Activated B cell treated with CpG ODN at 0.5 μM for 24 hours (primary cell): ENCODE data around the gene CACNA1B. TPM values are rescaled to one million over a fixed set of nuclear protein-coding genes. Genes with fewer than 3 reads are reported as not detected.

Source experiments
- ATAC-seq: fragments of 200-7000 bp; cut with Tn5 transposase; one replicate; pipeline ENCODE4 v1.10.0; 2021; ENCODE audit warnings: low read depth, mild to moderate bottlenecking, moderate library complexity
- CTCF ChIA-PET: fragments of 350-600 bp; sonication (Branson Sonifier 250); formaldehyde crosslinking; loops from one replicate; lab custom pipeline; 2021; ENCODE audit warnings: antibody characterized with exemption; lab: Charles Lee
- POLR2A ChIA-PET: fragments of 350-600 bp; sonication (Branson Sonifier 250); formaldehyde crosslinking; loops from one replicate; lab custom pipeline; 2021; ENCODE audit warnings: antibody characterized with exemption; lab: Charles Lee
- DNase-seq: peaks from one replicate; pipeline ENCODE4 v3.0.0; 2022
- H3K27ac Mint-ChIP-seq: one replicate; pipeline ENCODE4 v1.8.0; 2020; ENCODE audit warnings: mixed read lengths
- H3K27me3 Mint-ChIP-seq: one replicate; pipeline ENCODE4 v1.8.0; 2021; ENCODE audit warnings: mixed read lengths
- H3K36me3 Mint-ChIP-seq: one replicate; pipeline ENCODE4 v1.8.0; 2021; ENCODE audit warnings: low read depth, mixed read lengths
- H3K4me1 Mint-ChIP-seq: one replicate; pipeline ENCODE4 v1.8.0; 2021; ENCODE audit warnings: mixed read lengths
- H3K4me3 Mint-ChIP-seq: one replicate; pipeline ENCODE4 v1.8.0; 2020; ENCODE audit warnings: mild to moderate bottlenecking, mixed read lengths
- H3K9me3 Mint-ChIP-seq: one replicate; pipeline ENCODE4 v1.8.0; 2020; ENCODE audit warnings: mixed read lengths
- intact Hi-C: fragments of 100-400 bp; cut with micrococcal nuclease; formaldehyde crosslinking; loops from one replicate; pipeline ENCODE4 v1.15.1; 2024
- total RNA-seq: library from RNA; stranded (reverse); gene quantifications from 2 replicates; pipeline ENCODE4 v1.2.3, GENCODE V29; 2022
- TF ChIP-seq, protein P1 (sequence below): fragments of 200-600 bp; IDR thresholded peaks from one replicate; pipeline ENCODE4 v1.8.0; 2022; ENCODE audit warnings: antibody characterized with exemption, mild to moderate bottlenecking

The CACNA1B gene
- total RNA-seq, 1 donor from 2014 or later = 1.5 TPM

GRCh38 chr9:137917795-137918194, 40.2 kb downstream of the CACNA1B start:
- POLR2A ChIA-PET = no interaction called here
- Mint-ChIP-seq H3K36me3 (no peaks in the 10 kb centered on the region), H3K9me3 (no peaks in the 10 kb centered on the region), H3K4me1 (no peaks in the 10 kb centered on the region), H3K27ac (no peak overlapping the region), H3K27me3 (peaks cover 8% of the 10 kb centered on the region), H3K4me3 (no peak overlapping the region)
- intact Hi-C loops = no loop called here
- DNase-seq (no peak), ATAC-seq (no peak)
- CTCF ChIA-PET = no interaction called here
- TF ChIP-seq, protein P1, sequence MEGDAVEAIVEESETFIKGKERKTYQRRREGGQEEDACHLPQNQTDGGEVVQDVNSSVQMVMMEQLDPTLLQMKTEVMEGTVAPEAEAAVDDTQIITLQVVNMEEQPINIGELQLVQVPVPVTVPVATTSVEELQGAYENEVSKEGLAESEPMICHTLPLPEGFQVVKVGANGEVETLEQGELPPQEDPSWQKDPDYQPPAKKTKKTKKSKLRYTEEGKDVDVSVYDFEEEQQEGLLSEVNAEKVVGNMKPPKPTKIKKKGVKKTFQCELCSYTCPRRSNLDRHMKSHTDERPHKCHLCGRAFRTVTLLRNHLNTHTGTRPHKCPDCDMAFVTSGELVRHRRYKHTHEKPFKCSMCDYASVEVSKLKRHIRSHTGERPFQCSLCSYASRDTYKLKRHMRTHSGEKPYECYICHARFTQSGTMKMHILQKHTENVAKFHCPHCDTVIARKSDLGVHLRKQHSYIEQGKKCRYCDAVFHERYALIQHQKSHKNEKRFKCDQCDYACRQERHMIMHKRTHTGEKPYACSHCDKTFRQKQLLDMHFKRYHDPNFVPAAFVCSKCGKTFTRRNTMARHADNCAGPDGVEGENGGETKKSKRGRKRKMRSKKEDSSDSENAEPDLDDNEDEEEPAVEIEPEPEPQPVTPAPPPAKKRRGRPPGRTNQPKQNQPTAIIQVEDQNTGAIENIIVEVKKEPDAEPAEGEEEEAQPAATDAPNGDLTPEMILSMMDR = no peak

DNA sequence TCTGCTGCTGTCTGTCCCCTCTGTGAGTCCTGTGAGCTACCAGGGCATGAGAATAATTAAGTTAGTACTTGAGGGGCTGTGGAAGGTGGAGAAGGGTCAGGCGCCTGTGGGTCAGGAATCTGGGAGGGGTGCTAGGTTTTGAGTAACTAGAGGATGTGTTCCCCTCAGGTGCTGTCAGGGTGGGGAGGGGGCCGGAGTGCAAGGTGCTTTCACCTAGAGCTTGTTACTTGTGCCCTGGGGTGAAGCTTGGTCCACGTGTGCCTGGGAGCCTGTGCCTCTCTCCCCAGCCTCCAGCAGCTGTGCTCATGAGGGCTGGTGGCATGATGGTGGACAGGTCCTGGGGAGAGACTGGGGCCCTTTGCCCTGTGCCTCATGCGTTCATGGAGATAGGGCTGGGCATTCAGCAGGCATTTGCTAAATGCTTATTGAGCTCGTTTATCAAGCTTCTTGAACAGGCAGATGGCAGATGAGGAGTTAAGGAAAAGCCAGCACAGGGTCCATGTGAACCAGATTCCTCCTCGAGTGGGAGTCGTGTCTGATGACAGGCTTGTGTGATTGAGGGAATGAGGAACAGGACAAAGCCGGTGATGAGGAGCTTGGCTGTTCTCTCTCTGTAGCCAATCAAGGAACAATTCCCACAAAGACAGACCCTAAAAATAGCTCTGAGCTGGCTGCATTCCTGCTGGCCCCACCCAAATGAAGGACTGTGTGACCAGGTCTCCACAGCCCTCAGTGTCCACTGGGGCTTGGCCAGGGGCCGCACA, 40.9 kb downstream of the CACNA1B start:
- TF ChIP-seq, protein P1 = no peak
- POLR2A ChIA-PET = no interaction called here
- no peak for DNase-seq
- CTCF ChIA-PET = no interaction called here
- H3K27ac Mint-ChIP-seq = no peak overlapping the region
- H3K36me3 Mint-ChIP-seq = no peaks in the 10 kb centered on the region
- peaks cover 8% of the 10 kb centered on the region for H3K27me3 Mint-ChIP-seq
- H3K4me1 Mint-ChIP-seq = no peaks in the 10 kb centered on the region
- no peak for ATAC-seq
- H3K4me3 Mint-ChIP-seq = no peak overlapping the region
- intact Hi-C loops = no loop called here
- no peaks in the 10 kb centered on the region for H3K9me3 Mint-ChIP-seq

DNA sequence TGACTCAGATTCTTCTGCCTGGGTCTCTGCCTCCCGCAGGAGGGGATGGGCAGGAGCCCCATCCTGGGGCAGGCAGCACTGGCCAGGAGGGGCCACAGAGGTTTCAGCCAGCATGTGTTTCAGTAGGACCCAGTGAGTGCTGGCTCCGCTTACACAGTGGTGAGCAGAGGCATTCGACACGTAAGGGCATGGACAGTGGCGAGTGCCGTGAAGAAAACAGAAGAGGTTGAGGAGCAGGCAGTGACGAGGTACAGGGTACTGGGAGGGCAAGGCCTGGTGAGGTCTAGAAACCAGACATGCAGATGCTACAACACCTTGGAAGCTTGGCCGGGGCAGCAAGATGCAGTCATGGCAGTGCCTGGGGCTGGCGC, 41.5 kb downstream of the CACNA1B start:
- no peak for DNase-seq
- Mint-ChIP-seq H3K36me3 (no peaks in the 10 kb centered on the region), H3K27me3 (peaks cover 8% of the 10 kb centered on the region), H3K4me1 (no peaks in the 10 kb centered on the region), H3K27ac (no peak overlapping the region), H3K4me3 (no peak overlapping the region), H3K9me3 (no peaks in the 10 kb centered on the region)
- intact Hi-C loops = no loop called here
- no peak for ATAC-seq
- TF ChIP-seq, protein P1 = no peak
- CTCF ChIA-PET = no interaction called here
- POLR2A ChIA-PET = no interaction called here

DNA sequence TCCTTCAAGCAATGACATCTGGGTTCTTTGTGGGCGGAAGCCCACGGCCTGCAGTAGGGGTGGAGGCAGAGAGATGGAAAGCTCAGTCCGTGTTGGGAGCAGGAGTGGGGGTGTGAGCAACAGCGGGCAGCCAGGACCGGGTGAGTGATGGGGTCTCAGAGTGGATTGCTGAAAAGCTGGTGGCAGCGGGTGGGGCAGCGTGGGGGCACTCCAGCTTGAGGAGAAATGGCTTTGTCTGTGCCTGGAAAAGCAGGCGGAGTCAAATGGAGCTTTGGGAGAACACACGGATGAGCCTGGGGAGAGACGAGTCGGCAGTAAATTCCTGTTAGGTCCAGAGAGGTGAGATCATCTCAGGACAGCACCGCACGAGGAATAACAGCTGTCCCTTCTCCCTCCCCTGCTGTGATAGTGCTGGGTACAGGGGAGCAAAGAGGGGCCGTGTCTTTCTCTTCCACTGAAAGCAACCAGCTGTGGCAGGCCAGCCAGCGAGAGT, 42.1 kb downstream of the CACNA1B start:
- H3K36me3 Mint-ChIP-seq = no peaks in the 10 kb centered on the region
- DNase-seq (no peak), ATAC-seq (no peak)
- no peak overlapping the region for H3K4me3 Mint-ChIP-seq
- no peak overlapping the region for H3K27ac Mint-ChIP-seq
- TF ChIP-seq, protein P1 = no peak
- H3K4me1 Mint-ChIP-seq = no peaks in the 10 kb centered on the region
- ChIA-PET POLR2A (no interaction called here), CTCF (no interaction called here)
- peaks cover 7% of the 10 kb centered on the region for H3K27me3 Mint-ChIP-seq
- intact Hi-C loops = no loop called here
- H3K9me3 Mint-ChIP-seq = no peaks in the 10 kb centered on the region

DNA sequence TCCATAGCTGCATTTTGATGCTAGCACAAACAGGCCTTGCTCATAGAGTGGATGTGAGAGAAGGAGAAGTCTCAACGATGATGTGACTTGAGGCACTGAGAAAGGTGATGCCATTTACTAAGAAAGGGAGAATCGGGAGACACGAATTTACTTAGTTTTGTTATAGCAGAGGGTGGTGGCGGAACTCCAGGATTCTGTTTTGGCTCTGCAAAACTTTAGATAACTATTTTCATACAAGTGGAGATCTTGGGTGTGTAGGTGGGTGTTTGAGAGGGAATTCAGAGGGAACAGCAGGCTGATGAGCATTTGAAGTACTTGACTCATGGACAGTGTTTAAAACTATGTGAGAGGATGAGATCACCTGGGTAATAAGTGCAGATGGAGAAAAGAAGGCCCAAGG, 43.2 kb downstream of the CACNA1B start:
- H3K27ac Mint-ChIP-seq = no peak overlapping the region
- H3K36me3 Mint-ChIP-seq = no peaks in the 10 kb centered on the region
- intact Hi-C loops = no loop called here
- H3K4me3 Mint-ChIP-seq = no peak overlapping the region
- TF ChIP-seq, protein P1 = no peak
- H3K27me3 Mint-ChIP-seq = peaks cover 7% of the 10 kb centered on the region
- ATAC-seq (no peak), DNase-seq (no peak)
- CTCF ChIA-PET = no interaction called here
- no peaks in the 10 kb centered on the region for H3K4me1 Mint-ChIP-seq
- no peaks in the 10 kb centered on the region for H3K9me3 Mint-ChIP-seq
- POLR2A ChIA-PET = no interaction called here
